Measurements from ENCODE around the gene ZNF624. TPM values are rescaled to one million over a fixed set of nuclear protein-coding genes. Genes with fewer than 3 reads are reported as not detected.

ZNF624 gene
- total RNA-seq, 6 experiments from 2014 or later, result 0.55 to 1.2 (median 0.89) TPM

- WGBS (ENCODE audit: insufficient coverage, low coverage, low lambda C conversion rate, missing lambda C conversion rate), result 94% methylated on average over 6 of the region's 6 CpGs
- Histone ChIP-seq H3K4me3 (no peak overlapping the region), H3K4me1 (no peaks in the 10 kb centered on the region), H3K27me3 (no peaks in the 10 kb centered on the region), H3K36me3 (peaks cover 0 to 14% (median 0%) of the 10 kb centered on the region in 4 donors), H3K27ac (no peak overlapping the region), H3K9me3 (peaks cover 0 to 42% (median 31%) of the 10 kb centered on the region in 4 donors)
- DNase-seq, result no peak
- intact Hi-C loops (cut with DNase I), result no loop called here
- no peak for TF ChIP-seq CTCF (IDR thresholded peaks at IDR 0.05)
- TF ChIP-seq POLR2A (IDR thresholded peaks at IDR 0.05), result no peak
- no peak for ATAC-seq
These were observed 30.4 kb downstream of the ZNF624 start for GRCh38 chr17:16623282-16623681.

GRCh38 chr17:16622540-16623277, 30.9 kb downstream of the ZNF624 start:
- WGBS (ENCODE audit: insufficient coverage, low coverage, low lambda C conversion rate, missing lambda C conversion rate), result 97% methylated on average over 5 of the region's 5 CpGs
- Histone ChIP-seq H3K27ac (no peak overlapping the region), H3K27me3 (no peaks in the 10 kb centered on the region), H3K9me3 (peaks cover 0 to 47% (median 33%) of the 10 kb centered on the region in 4 donors), H3K4me3 (no peak overlapping the region), H3K36me3 (peaks cover 0 to 11% (median 0%) of the 10 kb centered on the region in 4 donors), H3K4me1 (no peaks in the 10 kb centered on the region)
- TF ChIP-seq POLR2A (IDR thresholded peaks at IDR 0.05) (no peak), CTCF (IDR thresholded peaks at IDR 0.05) (no peak)
- intact Hi-C loops (cut with DNase I), result no loop called here
- no peak for ATAC-seq
- no peak for DNase-seq

GRCh38 chr17:16617481-16618060, 36.1 kb downstream of the ZNF624 start:
- no peak for DNase-seq
- ATAC-seq, result no peak

GRCh38 chr17:16599537-16599936, 54.1 kb downstream of the ZNF624 start:
- H3K9me3 ChIP-seq, result peaks cover 0 to 8% (median 3%) of the 10 kb centered on the region in 4 donors
- DNase-seq (no peak), ATAC-seq (peak in 1 of 4 donors; percentile 75)
- H3K4me1 ChIP-seq, result no peaks in the 10 kb centered on the region
- no peaks in the 10 kb centered on the region for H3K27me3 ChIP-seq
- H3K27ac ChIP-seq, result no peak overlapping the region
- intact Hi-C loops (cut with DNase I), result no loop called here
- H3K36me3 ChIP-seq, result no peaks in the 10 kb centered on the region
- H3K4me3 ChIP-seq, result no peak overlapping the region
- TF ChIP-seq POLR2A (IDR thresholded peaks at IDR 0.05), result no peak
- no peak for TF ChIP-seq CTCF (IDR thresholded peaks at IDR 0.05)
- 42% methylated on average over 5 of the region's 5 CpGs for WGBS (ENCODE audit: insufficient coverage, low coverage, low lambda C conversion rate, missing lambda C conversion rate)

More at GRCh38 chr17:16617481-16618060, 36.1 kb downstream of the ZNF624 start:
- no peak for TF ChIP-seq POLR2A (IDR thresholded peaks at IDR 0.05)
- no peak for TF ChIP-seq CTCF (IDR thresholded peaks at IDR 0.05)
- intact Hi-C loops (cut with DNase I), result no loop called here
- no peak overlapping the region for H3K27ac ChIP-seq
- 94% methylated on average over 32 of the region's 53 CpGs for WGBS (ENCODE audit: insufficient coverage, low coverage, low lambda C conversion rate, missing lambda C conversion rate)
- no peak overlapping the region for H3K4me3 ChIP-seq
- H3K4me1 ChIP-seq, result no peaks in the 10 kb centered on the region
- peaks cover 0 to 46% (median 24%) of the 10 kb centered on the region in 4 donors for H3K9me3 ChIP-seq
- no peaks in the 10 kb centered on the region for H3K36me3 ChIP-seq
- H3K27me3 ChIP-seq, result no peaks in the 10 kb centered on the region
